ENCODE measurements around the gene PLCG1. TPM values are rescaled to one million over a fixed set of nuclear protein-coding genes. Genes with fewer than 3 reads are reported as not detected.

PLCG1 gene
- total RNA-seq, 2 donors from 2014 or later, result 185 to 255 TPM

- DNase-seq (ENCODE audit: low spot score), result no peak
- Histone ChIP-seq H3K4me3 (no peak overlapping the region), H3K4me1 (ENCODE audit: control insufficient read depth in 1 of 2, low read depth in 2 of 2) (peaks cover 4 to 9% of the 10 kb centered on the region in 2 donors), H3K36me3 (no peaks in the 10 kb centered on the region), H3K27ac (no peak overlapping the region), H3K9me3 (no peaks in the 10 kb centered on the region), H3K27me3 (replicated peaks; ENCODE audit: insufficient read depth) (no peaks in the 10 kb centered on the region)
- ATAC-seq (ENCODE audit: insufficient number of reproducible peaks, low FRiP score, low read depth), result no peak
- TF ChIP-seq, protein P1, sequence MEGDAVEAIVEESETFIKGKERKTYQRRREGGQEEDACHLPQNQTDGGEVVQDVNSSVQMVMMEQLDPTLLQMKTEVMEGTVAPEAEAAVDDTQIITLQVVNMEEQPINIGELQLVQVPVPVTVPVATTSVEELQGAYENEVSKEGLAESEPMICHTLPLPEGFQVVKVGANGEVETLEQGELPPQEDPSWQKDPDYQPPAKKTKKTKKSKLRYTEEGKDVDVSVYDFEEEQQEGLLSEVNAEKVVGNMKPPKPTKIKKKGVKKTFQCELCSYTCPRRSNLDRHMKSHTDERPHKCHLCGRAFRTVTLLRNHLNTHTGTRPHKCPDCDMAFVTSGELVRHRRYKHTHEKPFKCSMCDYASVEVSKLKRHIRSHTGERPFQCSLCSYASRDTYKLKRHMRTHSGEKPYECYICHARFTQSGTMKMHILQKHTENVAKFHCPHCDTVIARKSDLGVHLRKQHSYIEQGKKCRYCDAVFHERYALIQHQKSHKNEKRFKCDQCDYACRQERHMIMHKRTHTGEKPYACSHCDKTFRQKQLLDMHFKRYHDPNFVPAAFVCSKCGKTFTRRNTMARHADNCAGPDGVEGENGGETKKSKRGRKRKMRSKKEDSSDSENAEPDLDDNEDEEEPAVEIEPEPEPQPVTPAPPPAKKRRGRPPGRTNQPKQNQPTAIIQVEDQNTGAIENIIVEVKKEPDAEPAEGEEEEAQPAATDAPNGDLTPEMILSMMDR (IDR thresholded peaks at IDR 0.05), result no peak
Measured at GRCh38 chr20:41214202-41214601, 76.9 kb downstream of the PLCG1 start.

- no peak for DNase-seq (ENCODE audit: low spot score)
- H3K4me3 ChIP-seq, result no peak overlapping the region
- no peak for ATAC-seq (ENCODE audit: insufficient number of reproducible peaks, low FRiP score, low read depth)
- H3K27me3 ChIP-seq (replicated peaks; ENCODE audit: insufficient read depth), result no peaks in the 10 kb centered on the region
- H3K4me1 ChIP-seq (ENCODE audit: control insufficient read depth in 1 of 2, low read depth in 2 of 2), result peaks cover 4 to 13% of the 10 kb centered on the region in 2 donors
- no peaks in the 10 kb centered on the region for H3K9me3 ChIP-seq
- H3K36me3 ChIP-seq, result no peaks in the 10 kb centered on the region
- H3K27ac ChIP-seq, result no peak overlapping the region
- TF ChIP-seq, protein P1 (IDR thresholded peaks at IDR 0.05), result no peak
Measured at GRCh38 chr20:41214666-41215065, 77.3 kb downstream of the PLCG1 start.

- H3K4me1 ChIP-seq (ENCODE audit: control insufficient read depth in 1 of 2, low read depth in 2 of 2), result peaks cover 8 to 40% of the 10 kb centered on the region in 2 donors
- no peak for ATAC-seq (ENCODE audit: insufficient number of reproducible peaks, low FRiP score, low read depth)
- H3K27me3 ChIP-seq (replicated peaks; ENCODE audit: insufficient read depth), result no peaks in the 10 kb centered on the region
- H3K36me3 ChIP-seq, result no peaks in the 10 kb centered on the region
- no peak for DNase-seq (ENCODE audit: low spot score)
- H3K9me3 ChIP-seq, result no peaks in the 10 kb centered on the region
- TF ChIP-seq, protein P1 (IDR thresholded peaks at IDR 0.05), result no peak
- H3K4me3 ChIP-seq, result no peak overlapping the region
- no peak overlapping the region for H3K27ac ChIP-seq
Measured at GRCh38 chr20:41217422-41217821, 80.1 kb downstream of the PLCG1 start.

GRCh38 chr20:41218466-41218865 is 81.1 kb downstream of the PLCG1 start:
- Histone ChIP-seq H3K9me3 (no peaks in the 10 kb centered on the region), H3K36me3 (no peaks in the 10 kb centered on the region), H3K27me3 (replicated peaks; ENCODE audit: insufficient read depth) (no peaks in the 10 kb centered on the region), H3K4me1 (ENCODE audit: control insufficient read depth in 1 of 2, low read depth in 2 of 2) (peaks cover 14 to 43% of the 10 kb centered on the region in 2 donors), H3K27ac (no peak overlapping the region), H3K4me3 (no peak overlapping the region)
- no peak for DNase-seq (ENCODE audit: low spot score)
- no peak for ATAC-seq (ENCODE audit: insufficient number of reproducible peaks, low FRiP score, low read depth)
- TF ChIP-seq, protein P1 (IDR thresholded peaks at IDR 0.05), result no peak

GRCh38 chr20:41219824-41220223 is 82.5 kb downstream of the PLCG1 start:
- ATAC-seq (ENCODE audit: insufficient number of reproducible peaks, low FRiP score, low read depth) (no peak), DNase-seq (ENCODE audit: low spot score) (no peak)
- no peaks in the 10 kb centered on the region for H3K27me3 ChIP-seq (replicated peaks; ENCODE audit: insufficient read depth)
- H3K36me3 ChIP-seq, result no peaks in the 10 kb centered on the region
- no peak overlapping the region for H3K27ac ChIP-seq
- H3K4me1 ChIP-seq (ENCODE audit: control insufficient read depth in 1 of 2, low read depth in 2 of 2), result peaks cover 15 to 48% of the 10 kb centered on the region in 2 donors
- no peak overlapping the region for H3K4me3 ChIP-seq
- H3K9me3 ChIP-seq, result no peaks in the 10 kb centered on the region
- TF ChIP-seq, protein P1 (IDR thresholded peaks at IDR 0.05), result no peak

Measured in thoracic aorta (tissue), 2 donors.